IMR-90 (cell line): ENCODE measurements around the gene WIPF2. TPM values are rescaled to one million over a fixed set of nuclear protein-coding genes. Genes with fewer than 3 reads are reported as not detected.

Experiments used
- ATAC-seq: fragments of 200-7000 bp; cut with Tn5 transposase; 2 replicates; pipeline ENCODE4 v1.9.1; 2020; ENCODE audit warnings: low read depth, mild to moderate bottlenecking, moderate library complexity
- BruUV-seq: library from RNA; stranded (reverse); fragments of 400-500 nt; replicated peaks from 2 replicates; lab custom pipeline; 2021; lab: Mats Ljungman, UMichigan
- CTCF ChIA-PET: fragments of 300-600 bp; formaldehyde crosslinking; extraction: SDS; loops from one replicate; lab custom pipeline; 2021; ENCODE audit warnings: antibody characterized with exemption; lab: Yijun Ruan, JAX
- POLR2A ChIA-PET: fragments of 300-600 bp; sonication (Branson Sonifier 250); formaldehyde crosslinking; loops from one replicate; lab custom pipeline; 2022; ENCODE audit warnings: antibody characterized with exemption; ENCODE audit not compliant: unreplicated experiment; lab: Charles Lee
- DNase-seq: peaks from one replicate; pipeline ENCODE4 v3.0.0; 2013
- H2AFZ ChIP-seq: replicated peaks from 2 replicates; pipeline ENCODE3; 2013; ENCODE audit warnings: low read length, mild to moderate bottlenecking; ENCODE audit not compliant: poor library complexity
- H2AK5ac ChIP-seq: 2 replicates; pipeline ENCODE4 v1.6.1; 2013; ENCODE audit warnings: low read depth, low read length, inconsistent platforms
- H2AK9ac ChIP-seq: replicated peaks from 2 replicates; pipeline ENCODE3; 2013; ENCODE audit warnings: mild to moderate bottlenecking, low read depth, low read length, moderate library complexity; ENCODE audit not compliant: poor library complexity
- H2BK120ac ChIP-seq: 2 replicates; pipeline ENCODE4 v1.6.1; 2013; ENCODE audit warnings: low read depth, low read length, inconsistent platforms
- H2BK15ac ChIP-seq: 3 replicates; pipeline ENCODE4 v1.6.1; 2013; ENCODE audit warnings: low read depth, low read length, inconsistent platforms
- H2BK20ac ChIP-seq: 2 replicates; pipeline ENCODE4 v1.6.1; 2013; ENCODE audit warnings: low read depth, mild to moderate bottlenecking, inconsistent platforms, low read length, moderate library complexity
- H2BK5ac ChIP-seq: 2 replicates; pipeline ENCODE4 v1.6.1; 2013; ENCODE audit warnings: mild to moderate bottlenecking, low read depth, low read length, inconsistent platforms; ENCODE audit not compliant: poor library complexity, severe bottlenecking
- H3K14ac ChIP-seq: replicated peaks from 2 replicates; pipeline ENCODE4 v1.6.1; 2013; ENCODE audit warnings: low read depth, low read length, inconsistent platforms
- H3K18ac ChIP-seq: 2 replicates; pipeline ENCODE4 v1.6.1; 2013; ENCODE audit warnings: low read depth, low read length, control low read depth
- H3K23ac ChIP-seq: 2 replicates; pipeline ENCODE4 v1.6.1; 2013; ENCODE audit warnings: low read depth, low read length, inconsistent platforms
- H3K27ac ChIP-seq: 2 replicates; pipeline ENCODE4 v1.5.1; 2013; ENCODE audit warnings: mild to moderate bottlenecking, control low read depth, low read length; ENCODE audit not compliant: insufficient read depth
- H3K27me3 ChIP-seq: 2 replicates; pipeline ENCODE4 v1.6.1; 2013; ENCODE audit warnings: low read length; ENCODE audit not compliant: control insufficient read depth, insufficient read depth
- H3K36me3 ChIP-seq: 2 replicates; pipeline ENCODE4 v1.6.1; 2013; ENCODE audit warnings: low read length, mixed read lengths; ENCODE audit not compliant: control insufficient read depth, insufficient read depth
- H3K4ac ChIP-seq: 2 replicates; pipeline ENCODE4 v1.6.1; 2013; ENCODE audit warnings: low read depth, low read length, inconsistent platforms
- H3K4me1 ChIP-seq: 2 replicates; pipeline ENCODE4 v1.6.1; 2013; ENCODE audit warnings: low read length, mixed read lengths; ENCODE audit not compliant: control insufficient read depth, insufficient read depth
- H3K4me2 ChIP-seq: 2 replicates; pipeline ENCODE4 v1.6.1; 2013; ENCODE audit warnings: low read depth, mild to moderate bottlenecking, control low read depth, low read length, moderate library complexity
- H3K4me3 ChIP-seq: 2 replicates; pipeline ENCODE4 v1.5.1; 2013; ENCODE audit warnings: low read depth, mild to moderate bottlenecking, control low read depth, low read length, moderate library complexity; ENCODE audit not compliant: insufficient read depth
- H3K56ac ChIP-seq: 2 replicates; pipeline ENCODE4 v1.6.1; 2013; ENCODE audit warnings: low read length, inconsistent platforms; ENCODE audit not compliant: insufficient read depth; ENCODE audit errors: extremely low read depth
- H3K79me1 ChIP-seq, 2 experiments: 2 replicates each; pipeline ENCODE4 v1.6.1; 2013; ENCODE audit warnings: low read length in 2 of 2, inconsistent platforms in 1 of 2, low read depth in 1 of 2
- H3K9ac ChIP-seq: 2 replicates; pipeline ENCODE4 v1.6.1; 2013; ENCODE audit warnings: low read depth, low read length, control low read depth
- H3K9me1 ChIP-seq: 2 replicates; pipeline ENCODE4 v1.6.1; 2013; ENCODE audit warnings: low read length, inconsistent platforms; ENCODE audit not compliant: insufficient read depth
- H3K9me3 ChIP-seq: 2 replicates; pipeline ENCODE4 v1.6.1; 2013; ENCODE audit warnings: low read length; ENCODE audit not compliant: control insufficient read depth, insufficient read depth
- H4K20me1 ChIP-seq: 2 replicates; pipeline ENCODE4 v1.6.1; 2013; ENCODE audit warnings: low read length, inconsistent platforms; ENCODE audit not compliant: insufficient read depth
- H4K5ac ChIP-seq: 2 replicates; pipeline ENCODE4 v1.6.1; 2013; ENCODE audit warnings: mild to moderate bottlenecking, low read depth, low read length, control low read depth
- H4K8ac ChIP-seq, 2 experiments: 2 replicates each; pipeline ENCODE4 v1.6.1; 2013; ENCODE audit warnings: low read depth in 2 of 2, low read length in 2 of 2, control low read depth in 1 of 2, inconsistent platforms in 1 of 2
- H4K91ac ChIP-seq: 2 replicates; pipeline ENCODE4 v1.6.1; 2013; ENCODE audit warnings: low read depth, low read length, inconsistent platforms; ENCODE audit not compliant: insufficient read depth
- CEBPB ChIP-seq: IDR thresholded peaks from 2 replicates; pipeline ENCODE4 v1.6.1; 2012; ENCODE audit warnings: low read depth, low read length, improper control_type of control experiment
- CHD1 ChIP-seq: IDR thresholded peaks from 2 replicates; pipeline ENCODE4 v1.6.1; 2012; ENCODE audit warnings: low read depth, low read length, improper control_type of control experiment
- ELK1 ChIP-seq: fragments of 150-350 bp; IDR thresholded peaks from 2 replicates; pipeline ENCODE4 v1.6.1; 2016; ENCODE audit warnings: low read depth, mild to moderate bottlenecking, low read length, moderate library complexity, borderline replicate concordance
- FOS ChIP-seq: fragments of 150-350 bp; IDR thresholded peaks from 2 replicates; pipeline ENCODE4 v1.6.1; 2016; ENCODE audit warnings: low read depth, low read length
- MAFK ChIP-seq: IDR thresholded peaks from 2 replicates; pipeline ENCODE4 v1.6.1; 2012; ENCODE audit warnings: low read depth, low read length, improper control_type of control experiment
- MXI1 ChIP-seq: IDR thresholded peaks from 2 replicates; pipeline ENCODE4 v1.6.1; 2012; ENCODE audit warnings: low read depth, mild to moderate bottlenecking, low read length, moderate library complexity, borderline replicate concordance
- NFE2L2 ChIP-seq: fragments of 150-350 bp; IDR thresholded peaks from 2 replicates; pipeline ENCODE4 v1.6.1; 2016; ENCODE audit warnings: low read depth, mild to moderate bottlenecking, low read length
- POLR2A ChIP-seq: IDR thresholded peaks from 2 replicates; pipeline ENCODE4 v1.6.1; 2012; ENCODE audit warnings: mild to moderate bottlenecking, low read depth, low read length
- RCOR1 ChIP-seq: IDR thresholded peaks from 2 replicates; pipeline ENCODE4 v1.6.1; 2012; ENCODE audit warnings: mild to moderate bottlenecking, low read length, improper control_type of control experiment; ENCODE audit not compliant: insufficient replicate concordance
- RFX5 ChIP-seq: IDR thresholded peaks from 2 replicates; pipeline ENCODE4 v1.8.0; 2012; ENCODE audit warnings: low read depth, mild to moderate bottlenecking, low read length, moderate library complexity
- SMC3 ChIP-seq: fragments of 150-350 bp; IDR thresholded peaks from 2 replicates; pipeline ENCODE4 v1.6.1; 2016; ENCODE audit warnings: low read depth, mild to moderate bottlenecking, antibody characterized with exemption, low read length, moderate library complexity
- WGBS, 2 experiments: methylation state at CpG; one replicate each; pipeline versions ENCODE4 v1.1.5 to v1.1.7; 2013; ENCODE audit warnings: missing lambda C conversion rate in 2 of 2; ENCODE audit not compliant: insufficient read length in 1 of 2; ENCODE audit errors: extremely low coverage in 2 of 2; 5-methylcytosine and 5-hydroxymethylcytosine counted together
- dilution Hi-C: fragments of 300-500 bp; cut with HindIII; formaldehyde crosslinking; loops from one replicate; pipeline ENCODE4 v1.14.3; 2018; ENCODE audit warnings: low sequenced_read_pairs; ENCODE audit not compliant: unreplicated experiment
- in situ Hi-C: fragments of 300-500 bp; cut with MboI; formaldehyde crosslinking; loops from 3 replicates; pipeline ENCODE4 v1.14.3; 2019; ENCODE audit warnings: low sequenced_read_pairs, inconsistent platforms, mixed read lengths
- intact Hi-C: fragments of 100-400 bp; cut with micrococcal nuclease; formaldehyde crosslinking; loops from 2 replicates; pipeline ENCODE4 v1.10.0; 2022
- polyA plus RNA-seq, 3 experiments: library from polyadenylated mRNA; depleted of rRNA; stranded (reverse); fragments of >200 nt; gene quantifications; 2 replicates each; pipeline ENCODE4 v1.2.3, GENCODE V29; 2012; ENCODE audit warnings: low replicate concordance in 1 of 3
- total RNA-seq: library from RNA; depleted of rRNA; stranded (reverse); fragments of >200 nt; gene quantifications from 2 replicates; pipeline ENCODE4 v1.2.3, GENCODE V29; 2012

WIPF2 gene
- total and polyA plus RNA-seq, 2 of the 4 experiments (the other 2 are of a cell fraction) = 2.0 to 8.9 TPM

DNA sequence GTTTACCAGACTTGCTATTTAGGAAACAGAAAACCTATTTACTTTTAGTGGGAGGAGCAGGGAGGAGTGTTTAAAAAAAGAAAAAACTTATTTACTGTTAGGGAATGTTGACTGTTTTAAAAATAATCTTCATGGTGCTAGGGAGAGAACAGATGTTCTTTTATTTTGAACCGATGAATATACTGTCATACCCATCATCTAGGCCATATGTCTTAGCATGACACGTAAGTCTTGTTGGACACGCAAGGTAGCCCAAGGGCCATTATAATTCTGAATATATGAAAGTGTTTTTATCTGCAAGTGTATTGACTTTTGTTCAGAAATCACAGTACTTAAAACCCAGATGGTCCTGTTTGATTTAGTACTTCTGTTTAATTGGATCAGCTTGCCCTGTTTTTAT, 11.6 kb downstream of the WIPF2 start:
- Histone ChIP-seq H3K9ac (no peak overlapping the region), H2BK120ac (no peak overlapping the region), H4K8ac (no peak overlapping the region), H4K91ac (no peak overlapping the region), H3K27ac (no peak overlapping the region), H3K36me3 (peaks cover 10% of the 10 kb centered on the region), H3K14ac (no peak overlapping the region), H2AK5ac (no peak overlapping the region), H3K79me1 (peaks cover 25 to 58% of the 10 kb centered on the region in 2 experiments), H4K5ac (no peak overlapping the region), H2AK9ac (no peak overlapping the region), H3K9me1 (0 out of 2 replicates have a peak, but pooled peaks cover 4% of the 10 kb centered on the region), H2BK15ac (no peak overlapping the region), H3K4ac (no peak overlapping the region), H3K9me3 (no peaks in the 10 kb centered on the region), H3K4me3 (no peak overlapping the region), H3K56ac (no peak overlapping the region), H2BK5ac (no peak overlapping the region), H3K18ac (no peak overlapping the region), H3K23ac (no peak overlapping the region), H3K27me3 (no peaks in the 10 kb centered on the region), H4K20me1 (peaks cover 19% of the 10 kb centered on the region), H3K4me2 (no peak overlapping the region), H2AFZ (no peak overlapping the region), H3K4me1 (no peaks in the 10 kb centered on the region), H2BK20ac (no peak overlapping the region)
- WGBS, 2 experiments = no CpG with 5 or more reads among the region's 3 CpGs
- TSS peak; percentile 19 for BruUV-seq
- ATAC-seq (no peak), DNase-seq (no peak)
- CTCF ChIA-PET = interaction anchor here (0.8 to 1.0 kb wide), 2 partner anchors 9 to 12 kb away, joined by 3 to 4 read pairs; partner anchors contain the start of gene WIPF2
- in situ Hi-C loops = no loop called here
- intact Hi-C loops = no loop called here
- POLR2A ChIA-PET = no interaction called here
- dilution Hi-C loops = no loop called here
- TF ChIP-seq NFE2L2 (no peak), MAFK (no peak), SMC3 (no peak), CHD1 (no peak), RFX5 (no peak), ELK1 (no peak), CEBPB (no peak), MXI1 (no peak), FOS (no peak), RCOR1 (no peak), POLR2A (no peak)
